Endothelial cell of umbilical vein (primary cell): ENCODE results near the gene TM4SF5.

Experiments used
- EZH2 ChIP-seq: IDR thresholded peaks from 2 replicates; pipeline ENCODE4 v1.6.1; 2012; ENCODE audit warnings: borderline replicate concordance, low read depth, mild to moderate bottlenecking, moderate library complexity, low read length, inconsistent platforms; ENCODE audit not compliant: severe bottlenecking
- GATA2 ChIP-seq: IDR thresholded peaks from 2 replicates; pipeline ENCODE4 v1.7.0; 2011; ENCODE audit warnings: low read depth, mild to moderate bottlenecking, moderate library complexity, mixed read lengths, low read length; ENCODE audit not compliant: insufficient read length, insufficient read depth
- JUN ChIP-seq: IDR thresholded peaks from 2 replicates; pipeline ENCODE4 v1.6.1; 2011; ENCODE audit warnings: borderline replicate concordance, low read depth; ENCODE audit not compliant: insufficient read length, insufficient read depth
- MYC ChIP-seq: IDR thresholded peaks from one replicate; pipeline ENCODE4 v1.6.1; 2011; ENCODE audit warnings: mild to moderate bottlenecking, low read depth, low read length
- POLR2A ChIP-seq: IDR thresholded peaks from 2 replicates; pipeline ENCODE4 v1.6.1; 2012; ENCODE audit warnings: low read depth, mild to moderate bottlenecking, control low read depth, low read length
- POLR2AphosphoS5 ChIP-seq: IDR thresholded peaks from 2 replicates; pipeline ENCODE4 v1.6.1; 2012; ENCODE audit warnings: low read depth, mild to moderate bottlenecking, control low read depth, low read length, moderate library complexity; ENCODE audit not compliant: insufficient read depth
- TF ChIP-seq, protein P1 (sequence below), 2 donors: IDR thresholded peaks; 1 replicate in 1 of 2; 2 replicates in 1 of 2; pipeline ENCODE4 v1.5.1; 2011; ENCODE audit warnings: low read length in 2 of 2, mild to moderate bottlenecking in 2 of 2, moderate library complexity in 2 of 2, control low read depth in 1 of 2, inconsistent platforms in 1 of 2, low read depth in 1 of 2; ENCODE audit not compliant: insufficient read depth in 1 of 2; ENCODE audit errors: extremely low read depth in 1 of 2
- TF ChIP-seq, protein P2 (sequence below): IDR thresholded peaks from 2 replicates; pipeline ENCODE4 v1.6.1; 2011; ENCODE audit not compliant: insufficient read depth, insufficient read length

DNA sequence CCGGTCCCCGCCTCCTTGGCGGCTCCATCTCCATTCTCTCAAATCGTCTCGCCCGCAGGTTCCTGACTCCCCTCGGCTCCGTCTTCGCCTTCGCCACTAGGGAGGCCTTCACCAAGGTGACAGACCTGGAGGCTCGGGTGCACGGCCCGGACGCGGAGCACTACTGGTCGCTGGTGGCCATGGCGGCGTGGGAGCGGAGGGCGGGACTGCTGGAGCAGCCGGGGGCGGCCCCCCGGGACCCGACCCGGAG lies 17.9 kb downstream of the TM4SF5 start:
- TF ChIP-seq MYC (no peak), POLR2A (no peak), POLR2AphosphoS5 (no peak), EZH2 (no peak), GATA2 (no peak), JUN (no peak)
- TF ChIP-seq, protein P1, sequence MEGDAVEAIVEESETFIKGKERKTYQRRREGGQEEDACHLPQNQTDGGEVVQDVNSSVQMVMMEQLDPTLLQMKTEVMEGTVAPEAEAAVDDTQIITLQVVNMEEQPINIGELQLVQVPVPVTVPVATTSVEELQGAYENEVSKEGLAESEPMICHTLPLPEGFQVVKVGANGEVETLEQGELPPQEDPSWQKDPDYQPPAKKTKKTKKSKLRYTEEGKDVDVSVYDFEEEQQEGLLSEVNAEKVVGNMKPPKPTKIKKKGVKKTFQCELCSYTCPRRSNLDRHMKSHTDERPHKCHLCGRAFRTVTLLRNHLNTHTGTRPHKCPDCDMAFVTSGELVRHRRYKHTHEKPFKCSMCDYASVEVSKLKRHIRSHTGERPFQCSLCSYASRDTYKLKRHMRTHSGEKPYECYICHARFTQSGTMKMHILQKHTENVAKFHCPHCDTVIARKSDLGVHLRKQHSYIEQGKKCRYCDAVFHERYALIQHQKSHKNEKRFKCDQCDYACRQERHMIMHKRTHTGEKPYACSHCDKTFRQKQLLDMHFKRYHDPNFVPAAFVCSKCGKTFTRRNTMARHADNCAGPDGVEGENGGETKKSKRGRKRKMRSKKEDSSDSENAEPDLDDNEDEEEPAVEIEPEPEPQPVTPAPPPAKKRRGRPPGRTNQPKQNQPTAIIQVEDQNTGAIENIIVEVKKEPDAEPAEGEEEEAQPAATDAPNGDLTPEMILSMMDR (IDR thresholded peaks at IDR 0.05; ENCODE audit: extremely low read depth in 1 of 2, insufficient read depth in 1 of 2, low read depth in 1 of 2, low read length in 2 of 2), result no peak
- TF ChIP-seq, protein P2, sequence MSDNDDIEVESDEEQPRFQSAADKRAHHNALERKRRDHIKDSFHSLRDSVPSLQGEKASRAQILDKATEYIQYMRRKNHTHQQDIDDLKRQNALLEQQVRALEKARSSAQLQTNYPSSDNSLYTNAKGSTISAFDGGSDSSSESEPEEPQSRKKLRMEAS, result no peak
